Measurements from ENCODE around the gene SOS2.

Gene SOS2

DNA sequence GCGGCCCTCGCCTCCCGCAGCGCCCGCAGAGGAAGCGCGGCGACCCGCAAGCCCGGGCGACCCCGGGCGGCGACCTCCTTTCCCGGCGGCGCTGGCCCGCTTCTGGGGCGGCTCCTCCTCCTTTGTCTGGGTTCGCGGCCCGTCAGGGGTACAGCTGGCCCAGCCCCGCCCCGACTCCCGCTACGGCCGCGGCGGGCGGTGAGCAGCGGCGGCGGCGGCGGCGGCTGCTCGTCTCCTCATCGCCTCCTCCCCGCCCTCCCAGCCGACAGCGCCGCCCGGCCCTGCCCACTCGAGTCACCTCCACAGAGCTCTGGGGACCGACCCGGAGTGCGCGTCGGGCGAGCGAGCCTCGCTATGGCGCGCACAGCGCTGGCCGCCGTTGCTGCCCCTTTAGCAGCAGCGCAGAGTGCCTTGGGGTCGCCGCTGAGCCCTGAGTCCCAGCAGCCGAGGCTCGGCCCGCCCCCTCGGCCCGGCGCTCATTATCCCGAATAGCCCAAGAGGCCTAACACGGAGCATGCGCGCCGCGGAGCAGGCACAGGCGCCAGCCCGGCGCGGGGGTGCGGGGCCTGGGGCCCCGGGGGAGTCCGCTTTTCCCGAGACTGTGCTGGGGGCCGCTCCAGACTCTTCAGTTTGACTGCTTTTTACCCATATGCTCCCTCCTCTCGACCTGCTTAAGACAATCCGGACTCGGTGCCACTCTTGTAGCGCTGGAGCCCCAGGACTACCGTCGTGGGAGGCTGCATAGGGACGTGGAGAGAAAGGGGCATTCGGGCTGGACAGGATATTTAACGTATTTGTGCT is at the start of gene SOS2:
SOS2 (minus strand) TSS at position 104 of the 801 bp plus-strand sequence. CDS start 295 bp downstream, outside the sequence.
- DNase-seq: peak; percentile 83

DNA sequence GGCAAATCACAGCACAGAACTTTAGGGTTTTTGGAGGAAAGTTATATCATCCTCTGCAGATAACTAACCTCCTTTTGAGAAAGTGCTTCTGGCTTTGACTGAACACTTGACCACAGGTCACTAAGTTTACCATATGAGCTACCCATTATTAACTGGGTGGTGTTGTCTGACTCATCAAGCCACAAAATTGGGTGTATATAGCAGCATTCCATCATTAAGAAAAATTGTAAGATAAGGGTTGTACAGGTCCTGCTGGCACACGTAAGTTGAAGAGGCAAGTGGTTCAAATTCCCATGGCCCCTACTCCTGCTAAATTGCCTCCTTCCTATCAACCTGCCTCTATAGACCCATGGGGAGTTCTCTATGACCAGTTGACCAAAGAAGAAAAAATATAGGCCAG is 41.1 kb upstream of the SOS2 start:
- no peak for DNase-seq

DNA sequence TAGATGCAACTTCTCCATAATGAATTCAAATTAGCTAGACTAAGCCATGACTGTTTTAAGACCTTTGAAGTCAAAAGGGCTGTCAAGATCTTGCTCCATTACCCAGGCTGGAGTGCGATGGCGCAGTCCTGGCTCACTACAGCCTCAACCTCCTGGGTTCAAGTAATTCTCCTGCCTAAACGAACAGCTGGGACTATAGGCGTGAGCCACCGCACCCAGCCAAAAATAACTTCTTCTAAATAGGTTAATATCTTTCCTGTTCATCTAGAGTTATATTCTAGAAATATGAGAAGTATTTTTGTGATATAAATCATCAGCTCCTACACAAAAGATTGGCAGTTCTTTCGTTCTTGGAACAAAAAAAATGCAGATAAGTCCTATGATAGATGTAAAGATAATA is 39.6 kb upstream of the SOS2 start:
- no peak for DNase-seq

DNA sequence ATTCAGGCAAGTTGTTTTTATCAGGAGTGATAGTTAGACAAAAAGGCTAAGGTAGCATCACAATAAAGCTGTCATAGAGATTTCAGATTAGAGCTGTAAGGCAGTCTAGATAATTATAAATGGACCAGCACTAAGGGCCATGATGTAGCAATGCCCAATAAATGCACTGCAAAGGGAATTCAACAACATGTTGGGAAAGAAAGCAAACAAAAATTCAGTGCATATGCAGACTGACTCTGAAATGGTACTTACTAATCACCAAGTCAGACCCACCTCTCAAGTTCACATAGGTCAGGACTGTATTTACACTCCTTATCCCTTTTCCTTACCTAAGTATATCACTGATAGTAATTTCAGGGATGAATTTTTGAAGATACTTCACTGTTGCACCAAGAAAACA is 33.7 kb upstream of the SOS2 start:
- DNase-seq: no peak

DNA sequence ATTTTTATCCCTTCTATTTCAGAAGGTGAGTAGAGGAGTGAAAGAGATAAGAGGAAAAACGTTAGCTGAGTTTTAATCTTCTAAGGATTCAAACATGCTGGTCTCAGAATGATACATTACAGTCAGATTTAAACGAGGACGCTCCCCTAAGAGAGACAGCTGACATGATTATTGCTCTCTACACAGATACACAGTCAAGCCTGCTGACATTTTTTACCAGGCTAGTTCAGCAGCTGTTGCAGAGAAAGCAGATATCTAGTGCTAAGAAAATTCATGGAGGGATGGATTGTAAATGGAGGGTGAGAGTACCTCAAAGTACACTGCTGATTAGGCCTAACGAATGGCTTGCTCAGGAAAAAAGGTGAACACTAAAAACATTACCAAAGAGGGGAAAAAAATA is 31.9 kb upstream of the SOS2 start:
- DNase-seq: no peak

DNA sequence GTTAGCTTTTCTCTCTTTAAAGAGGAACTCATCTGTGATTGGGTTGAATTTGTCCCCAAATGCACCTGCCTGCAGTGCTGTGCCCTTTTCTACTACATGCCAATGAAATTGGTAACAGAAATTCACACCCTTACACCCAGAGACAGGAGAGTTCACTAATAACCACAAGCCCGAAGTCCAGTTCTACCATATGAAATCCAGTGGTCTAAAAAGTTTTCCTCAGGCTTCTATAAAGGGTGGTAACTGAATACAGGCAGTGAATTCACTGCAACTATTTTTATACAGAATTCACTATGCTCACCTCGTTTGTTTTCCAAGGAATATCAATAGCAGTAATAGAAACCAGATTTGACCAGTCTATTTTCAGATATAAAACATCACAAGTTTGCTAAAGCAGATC is 31.5 kb upstream of the SOS2 start:
- DNase-seq: no peak

DNA sequence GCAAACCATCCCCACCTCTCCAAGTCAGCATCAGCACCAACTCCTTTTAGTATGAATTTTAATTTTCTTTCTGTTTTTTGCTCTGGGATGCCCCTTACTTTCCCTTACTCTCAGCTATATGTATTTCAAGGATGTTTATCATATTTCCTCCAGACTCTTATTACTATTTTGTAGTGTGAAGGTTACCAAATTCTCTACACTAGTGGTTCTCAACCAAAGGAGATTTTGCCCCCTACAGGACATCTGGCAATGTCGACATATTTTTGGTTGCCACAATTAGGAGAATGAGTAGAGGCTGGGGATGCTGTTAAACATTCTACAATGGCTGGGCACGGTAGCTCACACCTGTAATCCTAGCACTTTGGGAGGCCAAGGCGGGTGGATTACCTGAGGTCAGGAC is 29.1 kb upstream of the SOS2 start:
- DNase-seq: peak; percentile 15

DNA sequence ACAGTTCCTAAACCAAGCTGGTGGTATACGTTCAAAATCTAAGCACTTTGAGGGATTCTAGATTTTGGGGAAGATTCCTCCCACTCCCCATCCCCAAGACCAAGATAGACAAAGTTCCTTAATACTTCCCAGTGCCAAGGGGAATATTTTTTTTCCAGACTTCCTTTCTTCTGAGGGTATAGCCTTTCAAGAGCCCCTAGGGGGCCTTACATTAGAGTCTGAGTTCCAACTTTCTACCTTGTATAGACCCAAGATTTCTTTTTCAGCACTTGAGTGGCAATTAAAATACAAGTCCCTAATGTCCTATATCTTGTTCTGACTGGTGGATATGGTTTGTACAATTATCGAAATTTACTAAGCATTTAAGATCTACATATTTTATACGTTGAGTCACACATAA is 28.7 kb upstream of the SOS2 start:
- DNase-seq: no peak

DNA sequence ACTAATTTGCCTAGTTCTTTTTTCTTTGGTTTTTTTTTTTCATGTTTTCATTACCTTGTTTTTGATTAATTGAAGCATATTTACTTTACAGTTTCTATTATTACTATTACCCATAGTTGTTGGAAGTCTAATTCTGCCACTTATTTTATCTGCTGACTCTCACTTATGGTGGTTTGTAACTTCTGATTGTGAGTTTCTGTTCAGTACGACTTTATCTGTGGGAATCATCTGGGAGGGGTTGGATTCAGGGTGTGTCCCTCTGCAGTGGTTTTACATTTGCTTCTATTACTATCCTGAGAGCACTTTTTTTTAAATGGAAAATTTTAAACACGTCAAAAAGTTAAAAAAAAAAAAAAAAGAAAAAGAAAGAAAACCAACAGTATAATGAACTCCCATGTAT is 26.4 kb upstream of the SOS2 start:
- no peak for DNase-seq

DNA sequence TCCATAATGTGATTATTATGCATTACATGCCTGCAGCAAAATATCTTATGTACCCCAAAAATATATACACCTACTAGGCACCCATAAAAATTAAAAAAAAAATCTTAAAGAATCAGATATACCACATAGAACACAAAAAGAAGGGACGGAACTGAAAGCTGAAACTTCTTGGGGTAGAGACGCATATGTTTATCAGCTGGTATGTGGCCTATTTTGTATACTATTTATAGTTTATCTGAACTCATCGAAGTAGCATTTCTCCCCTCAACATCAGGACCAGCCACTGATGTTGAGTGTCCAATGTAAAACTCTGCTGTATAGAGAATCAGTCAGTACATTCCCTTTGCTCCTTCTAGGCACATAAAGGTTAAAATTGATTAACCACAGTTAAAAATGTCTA is 22.9 kb upstream of the SOS2 start:
- no peak for DNase-seq

DNA sequence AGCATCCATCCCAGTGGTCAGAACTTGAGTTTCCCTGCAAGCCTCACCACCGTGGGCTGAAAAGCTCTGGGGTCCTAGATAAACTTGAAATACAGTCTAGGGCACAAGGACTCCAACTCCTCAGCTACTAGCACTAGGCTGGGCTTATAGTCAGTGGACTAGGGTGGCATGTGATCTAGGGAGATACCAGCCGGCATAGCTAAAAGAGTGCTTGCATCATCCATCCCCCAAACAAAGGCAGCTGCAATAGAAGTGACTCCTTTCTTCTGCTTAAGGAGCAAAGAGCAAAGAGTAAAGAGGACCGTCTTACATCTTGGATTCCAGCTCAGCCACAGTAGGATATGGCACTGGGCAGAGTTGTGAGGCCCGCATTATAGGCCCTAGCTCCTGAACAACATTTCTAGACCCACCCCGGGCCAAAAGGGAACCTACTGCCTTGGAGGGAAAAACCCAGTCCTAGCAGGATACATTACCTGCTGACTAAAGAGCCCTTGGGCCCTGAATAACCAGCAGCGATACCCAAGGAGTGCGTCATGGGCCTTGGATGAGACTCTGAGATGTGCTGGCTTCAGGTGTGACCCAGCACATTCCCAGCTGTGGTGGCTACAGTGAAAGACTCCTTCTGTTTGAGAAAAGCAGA is 17.9 kb upstream of the SOS2 start:
- no peak for DNase-seq

DNA sequence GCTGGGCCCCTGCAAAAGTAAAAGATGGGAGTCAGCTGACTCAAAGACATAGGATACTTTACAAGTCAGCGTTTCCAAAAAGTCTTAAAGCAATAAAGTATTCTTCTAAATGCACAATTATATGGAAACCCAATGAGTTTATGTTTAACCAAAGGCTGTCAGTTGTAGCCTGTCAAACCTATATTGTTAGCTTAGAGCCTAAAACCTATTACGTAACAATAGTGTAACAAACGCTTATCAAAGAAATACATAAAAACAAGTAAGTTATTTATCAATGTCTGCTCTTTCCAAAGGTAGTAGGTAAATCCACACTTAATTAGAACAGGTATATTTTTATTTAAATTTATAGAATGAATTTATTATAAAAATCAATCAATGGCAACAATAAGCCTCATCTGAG is 15.9 kb upstream of the SOS2 start:
- DNase-seq: no peak

DNA sequence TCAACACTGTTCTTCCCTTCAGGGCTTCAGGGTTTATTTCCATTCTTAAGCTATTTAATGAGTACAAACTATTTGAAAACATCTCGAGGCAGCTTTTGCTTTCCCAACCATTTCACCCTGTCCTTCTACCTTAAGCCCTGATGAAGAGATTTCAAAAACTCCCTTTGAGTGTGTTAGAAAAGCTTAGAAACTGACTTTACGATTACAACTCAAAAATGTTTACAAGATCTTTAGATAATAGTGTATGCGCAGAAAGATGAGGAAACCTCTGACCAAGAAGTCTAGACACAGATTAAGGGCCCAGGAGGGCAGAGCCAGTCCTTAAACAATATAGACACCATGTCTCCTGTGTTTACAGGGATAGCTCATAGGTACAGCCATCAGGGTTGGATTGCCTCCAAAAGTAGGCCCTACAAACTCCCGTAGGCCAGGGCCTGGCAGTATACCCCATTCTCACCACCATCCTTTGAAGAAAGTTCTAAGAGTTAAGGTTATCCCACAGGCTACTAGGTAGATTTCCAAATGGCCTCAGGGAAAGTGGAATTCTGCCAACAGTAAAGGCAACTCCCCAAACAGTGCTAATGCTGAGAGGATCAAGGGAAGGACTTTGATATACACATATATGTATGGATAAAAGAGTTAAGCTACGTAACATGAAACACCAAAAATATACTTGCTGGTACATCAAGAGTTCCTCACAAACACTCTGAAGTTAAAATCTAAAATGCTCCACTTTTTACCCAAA is 11.4 kb upstream of the SOS2 start:
- no peak for DNase-seq

DNA sequence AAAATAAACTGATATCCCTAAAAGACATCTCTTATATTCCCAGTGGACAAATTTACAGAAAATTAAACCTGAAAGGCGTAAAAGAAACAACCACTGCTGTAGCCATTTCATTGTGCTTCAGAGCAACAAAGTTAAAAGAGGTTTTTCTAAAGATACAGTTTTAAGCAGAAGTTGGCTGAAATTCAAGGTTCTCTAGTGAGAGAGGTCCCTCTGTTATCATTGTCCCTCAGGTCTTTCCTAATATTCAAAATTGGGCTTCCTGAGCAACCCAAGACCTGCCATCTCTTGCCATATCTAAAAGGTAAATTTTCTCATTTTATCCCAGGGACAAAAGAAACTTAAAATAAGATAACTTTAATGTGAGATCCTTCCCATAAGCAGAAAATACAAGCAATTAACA is 10.7 kb upstream of the SOS2 start:
- DNase-seq: no peak

DNA sequence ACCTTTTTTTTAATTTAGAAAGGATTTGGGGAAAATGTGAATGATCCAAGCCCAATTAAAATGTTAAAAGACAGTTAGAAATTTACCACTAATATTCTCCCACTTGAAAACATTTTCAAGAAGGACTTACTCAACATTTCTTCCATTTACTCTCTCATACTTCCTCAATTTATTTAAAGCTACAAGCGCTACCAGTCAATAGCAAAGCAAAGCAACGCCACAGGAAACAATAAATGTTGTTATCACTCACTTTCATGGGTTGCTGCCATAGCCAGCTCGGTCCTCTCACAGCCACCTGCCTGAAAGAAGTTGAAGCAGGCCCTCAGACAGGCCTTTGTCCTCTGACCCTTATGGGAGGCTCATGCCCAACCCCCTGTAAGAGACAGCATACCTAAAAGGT is 6.0 kb upstream of the SOS2 start:
- DNase-seq: peak; percentile 40

DNA sequence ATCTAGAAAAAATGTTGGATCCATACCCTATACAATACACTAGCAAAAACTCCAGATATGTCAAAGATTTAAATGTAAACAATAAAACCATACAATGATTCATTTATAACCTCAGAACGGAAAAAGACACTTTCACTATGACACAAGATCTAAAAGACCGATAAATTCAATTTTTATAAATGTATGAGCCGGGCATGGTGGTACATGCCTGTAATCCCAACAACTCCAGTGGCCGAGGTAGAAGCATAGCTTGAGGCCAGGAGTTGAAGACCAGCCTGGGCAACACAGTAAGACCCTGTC is 2.5 kb upstream of the SOS2 start:
- no peak for DNase-seq

DNA sequence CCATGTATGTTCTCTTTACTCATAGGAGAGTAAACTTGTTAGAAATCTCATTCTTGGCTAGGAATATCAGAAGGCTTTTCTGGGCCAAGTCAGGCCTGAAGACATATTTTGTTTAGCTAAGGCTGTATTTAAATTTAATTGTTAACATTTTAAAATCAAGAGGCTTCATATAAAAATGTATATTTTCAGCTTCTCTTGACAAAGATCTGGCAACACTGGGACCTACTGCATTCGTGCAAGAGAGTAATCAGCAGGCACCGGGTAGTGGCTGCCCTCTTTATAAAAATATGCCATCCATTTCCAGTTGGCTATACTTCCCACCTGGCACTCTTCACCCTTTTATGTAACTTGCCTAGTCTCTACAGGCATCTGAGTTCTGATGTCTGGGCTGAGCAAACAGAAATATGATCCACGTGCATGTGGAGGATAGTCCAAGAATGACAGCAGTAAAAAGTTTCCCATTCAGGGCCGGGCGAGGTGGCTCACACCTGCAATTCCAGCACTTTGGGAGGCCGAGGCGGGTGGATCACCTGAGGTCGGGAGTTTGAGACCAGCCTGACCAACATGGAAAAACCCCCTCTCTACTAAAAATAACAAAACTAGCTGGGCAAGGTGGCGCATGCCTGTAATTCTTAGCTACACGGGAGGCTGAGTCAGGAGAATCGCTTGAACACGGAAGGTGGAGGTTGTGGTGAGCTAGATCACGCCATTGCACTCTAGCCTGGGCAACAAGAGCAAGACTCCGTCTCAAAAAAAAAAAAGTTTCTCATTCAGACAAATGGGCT is 2.0 kb upstream of the SOS2 start:
- DNase-seq: no peak

DNA sequence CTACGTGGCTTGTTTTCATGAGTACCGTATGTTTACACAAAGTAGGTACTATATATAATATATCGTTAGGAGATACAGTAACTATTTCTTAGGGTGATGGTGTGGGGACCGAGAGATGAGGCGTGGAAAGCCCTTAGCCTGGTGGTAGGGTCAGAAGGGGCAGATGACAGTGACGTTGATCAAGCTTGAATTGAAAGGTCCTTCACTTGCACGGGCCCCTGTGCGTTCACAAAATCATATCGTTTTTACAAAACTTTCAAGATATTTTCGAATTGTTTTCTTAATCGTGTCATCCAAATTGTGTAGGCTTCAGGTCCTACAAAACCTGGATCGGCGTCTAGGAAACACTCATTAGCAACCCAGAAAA is 881 bp upstream of the SOS2 start:
- DNase-seq: no peak

DNA sequence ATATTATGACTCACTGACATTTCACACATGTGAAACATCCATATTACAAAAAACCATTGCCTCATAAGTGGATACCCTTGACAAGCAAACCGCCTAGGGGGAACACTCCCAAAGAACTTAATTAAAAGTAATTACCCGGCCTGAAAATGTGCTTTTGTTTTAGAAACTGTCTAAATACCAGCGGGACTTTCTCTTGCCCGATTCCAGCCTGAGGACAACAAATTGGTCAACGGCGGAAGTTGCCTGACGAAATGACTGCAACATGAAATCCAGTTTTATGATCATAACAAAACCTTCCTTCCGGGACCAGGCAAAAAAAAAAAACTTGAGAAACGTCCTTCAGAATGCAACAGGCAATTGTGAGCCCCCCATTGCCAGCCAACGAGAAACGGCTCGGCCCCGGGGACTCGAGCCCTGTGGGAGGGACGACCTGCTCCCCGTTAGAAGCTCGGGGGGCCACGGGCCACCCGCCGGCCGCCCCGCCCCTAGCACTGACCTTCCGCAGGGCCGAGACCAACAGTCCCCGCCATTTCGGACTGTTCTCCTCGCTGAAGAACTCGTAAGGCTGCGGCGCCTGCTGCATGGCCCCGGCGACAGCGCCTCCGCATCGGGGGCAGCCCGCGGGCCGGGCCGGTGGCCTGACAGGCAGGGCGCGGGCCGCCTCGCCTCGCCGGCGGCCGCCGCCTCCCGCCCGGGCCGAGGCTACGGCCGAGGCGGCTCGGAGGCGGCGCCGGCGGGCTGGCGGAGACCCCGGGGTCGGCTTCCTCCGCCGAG is 490 bp downstream of the SOS2 start:
- peak; percentile 29 for DNase-seq

DNA sequence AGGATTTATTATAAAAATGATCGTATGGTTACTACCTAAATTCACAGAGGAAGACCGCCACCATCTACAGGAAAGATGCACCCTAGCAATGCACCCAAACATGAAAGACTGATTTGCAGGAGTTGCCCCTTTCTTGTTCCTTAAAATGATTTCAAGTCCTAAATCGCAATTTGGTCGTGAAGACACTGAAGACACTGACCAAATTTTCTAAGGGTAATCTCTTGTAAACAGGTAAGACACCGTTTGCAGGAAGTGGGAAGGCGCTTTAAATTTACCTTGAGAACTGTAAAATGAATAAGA is 1.0 kb downstream of the SOS2 start:
- no peak for DNase-seq

DNA sequence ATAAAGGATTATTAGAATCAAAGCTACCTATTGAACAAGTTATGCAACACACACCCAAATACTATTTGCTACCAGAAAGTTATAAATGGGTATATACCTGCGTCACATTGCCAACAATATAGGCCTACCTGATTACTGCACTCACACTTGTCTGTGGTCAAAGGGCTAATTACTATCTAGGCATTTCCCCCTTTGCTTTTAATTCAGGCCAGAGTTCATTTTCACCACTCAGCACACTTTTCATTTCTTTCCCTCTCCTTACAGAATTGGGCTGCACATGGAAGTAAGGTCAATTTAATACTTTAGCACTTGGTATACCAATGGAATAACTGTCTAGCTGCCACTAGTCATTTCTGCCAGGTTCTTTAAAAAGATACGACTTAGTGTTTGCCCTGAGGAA is 1.7 kb downstream of the SOS2 start:
- no peak for DNase-seq

DNA sequence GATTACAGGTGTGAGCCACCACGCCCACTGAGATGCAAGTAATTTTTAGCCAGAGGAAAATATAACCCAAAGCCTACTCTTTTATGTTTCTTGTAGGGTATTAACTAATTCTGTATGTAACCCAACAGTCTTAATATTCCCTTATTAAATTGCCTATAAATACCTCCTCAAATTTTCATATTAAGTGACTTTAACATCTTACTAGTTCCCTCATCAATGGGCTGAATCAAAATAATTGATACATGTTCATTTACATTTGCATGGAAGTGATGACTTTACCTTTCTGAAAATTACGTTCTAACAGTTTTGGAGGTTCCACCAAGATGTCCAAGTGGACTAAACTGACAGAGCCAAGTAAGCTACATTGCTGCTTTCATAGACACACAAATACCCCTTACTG is 3.1 kb downstream of the SOS2 start:
- no peak for DNase-seq

DNA sequence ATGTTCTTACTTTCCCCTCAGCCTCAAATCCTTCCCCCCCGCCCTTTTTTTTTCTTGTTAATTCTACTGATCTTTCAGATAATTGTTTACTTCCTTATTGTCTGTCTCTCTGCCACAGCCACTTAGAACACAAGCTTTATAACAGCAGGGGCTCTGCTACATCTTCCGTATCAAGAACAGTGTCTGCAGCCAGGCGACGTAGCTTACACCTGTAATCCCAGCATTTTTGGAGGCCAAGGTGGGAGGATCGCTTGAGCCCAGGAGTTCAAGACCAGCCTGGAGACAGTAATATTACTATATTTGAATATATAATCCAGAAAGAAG is 5.4 kb downstream of the SOS2 start:
- DNase-seq: no peak

Data from RPMI8226 (cell line).